NCI-H1092 treated with DMSO at 0.1 percent for 48 hours (cell line): ENCODE measurements around the gene PCK1.

Source experiments
- DNase-seq: peaks from one replicate; lab custom pipeline; 2025; lab: John Stamatoyannopoulos, UW

The PCK1 gene

GRCh38 chr20:57576617-57577550 is 16.0 kb downstream of the PCK1 start:
- DNase-seq, result no peak

DNA sequence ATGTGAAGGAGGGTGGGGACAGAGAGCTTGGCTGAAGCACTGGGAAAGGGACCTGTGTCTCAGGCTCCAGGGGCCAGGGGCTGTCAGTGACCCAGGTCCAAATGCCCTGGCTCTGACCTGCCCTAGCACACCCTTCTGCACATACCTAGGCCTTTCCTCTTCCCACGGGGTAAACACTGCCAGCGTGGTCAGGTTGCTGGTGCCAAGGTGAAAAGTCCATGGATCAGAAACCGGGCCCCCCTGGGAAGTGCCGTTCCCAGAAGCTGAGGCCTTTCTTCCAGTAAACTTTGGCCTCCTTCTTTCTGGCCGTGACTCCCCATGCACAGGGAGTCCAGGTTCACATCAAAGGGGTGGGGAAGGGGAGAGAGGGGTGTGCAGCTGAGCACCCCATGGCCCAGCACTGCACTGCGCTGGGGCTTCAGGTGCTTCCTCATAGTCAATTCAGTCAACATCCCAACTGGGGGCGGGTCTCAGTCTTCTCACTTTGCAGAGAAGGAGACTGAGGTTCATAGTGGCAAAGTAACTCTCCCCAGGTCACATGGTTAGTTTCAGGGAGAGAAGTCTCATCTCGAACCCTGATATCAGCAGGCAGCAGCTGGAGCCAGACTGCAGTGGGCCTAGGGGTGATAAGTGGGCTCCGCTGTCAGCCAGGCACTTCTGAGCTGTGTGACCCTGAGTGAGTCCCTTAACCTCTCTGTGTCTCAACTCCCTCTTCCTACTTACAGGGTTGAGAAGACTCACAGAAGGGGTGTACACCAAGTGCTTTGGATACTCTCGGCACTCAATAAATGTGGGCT is 17.0 kb downstream of the PCK1 start:
- no peak for DNase-seq

DNA sequence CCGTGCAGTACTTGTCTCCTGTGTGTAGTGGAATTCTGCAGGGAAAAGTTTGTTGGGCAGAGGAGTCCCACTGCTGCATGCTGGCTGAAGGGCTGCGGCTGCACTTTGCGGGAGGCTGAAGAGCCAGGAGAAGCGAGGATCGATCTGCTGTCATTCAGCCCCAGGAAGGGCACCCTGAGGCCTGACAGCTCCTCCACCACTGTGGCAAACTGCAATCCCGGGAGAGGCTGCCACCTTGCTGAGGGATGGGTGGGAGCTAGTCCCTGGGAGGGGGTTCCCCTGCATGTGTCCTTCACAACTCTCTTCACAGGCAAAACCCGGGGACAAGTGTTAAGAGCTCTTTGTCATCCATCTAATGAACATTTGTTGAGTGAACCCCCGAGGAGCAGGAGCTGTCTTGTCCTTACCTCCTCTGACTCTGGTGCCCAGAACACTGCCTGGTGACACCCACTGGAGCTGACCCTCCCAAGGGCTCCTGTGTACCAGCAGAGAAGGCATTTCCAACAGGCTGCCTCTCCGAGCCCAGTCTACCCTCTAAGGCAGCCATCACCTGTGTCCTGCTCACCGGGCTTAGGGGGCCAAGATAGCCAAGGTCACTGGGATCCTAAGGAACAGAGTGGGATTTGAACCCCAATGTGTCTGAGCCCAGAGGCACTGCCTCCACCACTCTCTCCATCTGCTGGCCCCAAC is 17.7 kb downstream of the PCK1 start:
- no peak for DNase-seq

- DNase-seq, result no peak
Measured at GRCh38 chr20:57579331-57579897, 18.5 kb downstream of the PCK1 start.

DNA sequence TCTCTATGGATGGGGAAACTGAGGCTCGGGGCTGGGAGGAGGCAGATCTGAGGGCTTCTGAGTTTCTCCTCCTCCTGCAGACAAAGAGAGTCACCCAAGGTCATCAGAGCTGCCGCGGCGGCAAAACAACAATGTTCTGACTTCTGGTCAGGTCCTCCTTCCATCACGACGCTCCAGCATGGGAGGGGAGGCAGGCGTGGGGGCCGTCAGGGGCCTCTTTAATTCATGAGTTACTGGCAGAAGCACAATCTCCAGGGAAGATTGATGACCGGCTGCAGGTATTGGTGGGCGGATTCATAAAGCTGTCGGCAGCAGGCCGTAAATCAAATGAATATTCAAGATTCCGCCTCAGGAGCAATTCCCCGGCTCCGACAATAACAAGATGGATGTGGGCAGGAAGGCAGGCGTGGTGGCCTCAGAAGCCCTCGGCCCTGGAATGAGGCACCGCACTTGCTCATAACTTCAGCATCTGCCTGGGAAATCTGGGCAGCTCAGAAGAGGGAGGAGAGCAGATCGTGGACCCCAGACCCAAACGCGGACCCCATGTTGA is 19.1 kb downstream of the PCK1 start:
- DNase-seq, result no peak

DNA sequence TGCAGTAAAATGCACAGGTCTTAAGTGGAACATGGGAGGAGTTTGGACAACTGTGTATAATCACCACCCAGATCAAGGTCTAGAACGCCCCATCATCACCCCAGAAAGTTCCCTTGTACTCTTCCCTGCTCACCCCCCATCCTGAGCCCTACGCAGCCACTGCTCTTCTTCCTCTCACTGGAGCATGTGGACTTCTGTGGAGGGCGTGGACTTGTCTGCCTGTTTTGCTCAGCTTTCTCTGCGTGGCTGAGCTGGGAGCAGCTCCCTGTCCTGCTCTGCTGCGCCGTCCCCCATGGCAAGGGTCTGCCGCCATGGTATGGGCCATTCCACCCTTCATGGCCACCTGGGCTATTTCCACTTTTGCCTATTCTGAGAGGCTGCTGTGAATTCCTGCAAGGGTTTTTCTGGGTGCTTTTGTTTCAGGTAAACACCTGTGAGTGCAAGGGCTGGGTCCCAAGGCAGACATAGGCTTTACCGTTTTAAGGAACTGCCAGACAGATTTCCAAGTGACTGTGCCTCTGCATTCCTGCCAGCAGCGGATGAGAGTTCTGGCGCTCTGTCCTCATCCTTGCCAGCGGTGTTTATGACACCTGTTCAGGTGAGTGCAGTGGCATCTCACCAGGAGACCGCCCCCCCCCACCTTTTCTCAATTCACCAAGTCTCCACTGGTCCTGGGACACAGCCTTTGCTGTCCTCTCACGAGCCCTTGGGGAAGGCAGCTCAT is 19.7 kb downstream of the PCK1 start:
- no peak for DNase-seq

DNA sequence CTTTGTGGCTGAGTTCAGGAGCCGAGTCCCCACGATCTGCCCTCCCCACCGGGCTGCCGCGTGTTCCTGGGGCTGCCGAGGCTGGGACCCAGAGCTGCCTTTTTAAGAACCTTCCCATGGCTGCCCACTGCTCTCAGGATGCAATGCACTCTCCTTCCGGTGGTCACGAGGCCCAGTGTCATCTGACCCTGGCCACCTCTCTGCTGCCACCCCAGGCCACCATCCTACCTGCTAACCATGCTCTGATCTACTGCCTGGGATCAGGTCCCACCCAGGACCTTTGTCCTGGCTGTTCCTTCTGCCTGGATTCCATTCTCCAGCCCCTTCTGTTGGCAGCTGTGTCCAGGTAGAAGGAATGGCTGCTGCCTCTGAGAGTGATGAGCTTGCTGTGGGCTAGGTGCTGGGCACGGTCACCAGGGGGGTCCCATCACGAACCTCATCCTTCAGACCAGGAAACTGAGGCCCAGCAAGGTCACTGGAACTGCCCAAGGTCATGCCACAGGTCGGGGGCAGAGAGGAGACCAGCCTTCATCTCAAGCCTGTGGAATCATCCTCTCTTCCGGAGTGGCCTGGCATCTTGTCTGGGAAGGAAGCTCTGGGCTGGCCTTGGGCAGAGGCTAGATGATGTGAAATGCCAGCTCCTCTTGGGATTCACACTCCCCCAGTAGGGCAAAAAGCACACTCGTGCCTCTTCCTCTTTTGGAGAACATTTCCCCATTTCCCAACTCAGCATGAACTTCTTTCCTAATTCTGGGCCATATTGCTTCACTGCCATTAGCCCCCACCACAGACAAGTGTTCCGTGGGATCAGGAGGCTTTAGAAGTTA is 20.5 kb downstream of the PCK1 start:
- no peak for DNase-seq

DNA sequence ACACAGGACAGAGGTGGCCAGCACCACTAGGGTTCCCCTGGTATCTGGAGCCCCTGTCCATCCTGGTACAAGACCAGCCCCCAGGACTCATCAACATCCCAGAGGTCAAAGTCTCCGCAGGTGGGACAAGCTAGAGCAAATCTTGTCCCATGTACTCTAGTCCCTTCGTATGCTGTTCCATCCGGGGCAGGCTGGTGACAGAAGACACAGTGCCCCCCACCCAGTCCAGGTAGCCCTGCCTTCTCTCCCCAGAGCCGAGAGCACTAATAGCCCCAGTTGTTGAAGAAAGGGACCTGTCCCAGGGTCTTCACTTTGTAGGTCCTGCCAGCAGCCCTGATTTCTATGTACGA is 21.1 kb downstream of the PCK1 start:
- DNase-seq, result no peak

DNA sequence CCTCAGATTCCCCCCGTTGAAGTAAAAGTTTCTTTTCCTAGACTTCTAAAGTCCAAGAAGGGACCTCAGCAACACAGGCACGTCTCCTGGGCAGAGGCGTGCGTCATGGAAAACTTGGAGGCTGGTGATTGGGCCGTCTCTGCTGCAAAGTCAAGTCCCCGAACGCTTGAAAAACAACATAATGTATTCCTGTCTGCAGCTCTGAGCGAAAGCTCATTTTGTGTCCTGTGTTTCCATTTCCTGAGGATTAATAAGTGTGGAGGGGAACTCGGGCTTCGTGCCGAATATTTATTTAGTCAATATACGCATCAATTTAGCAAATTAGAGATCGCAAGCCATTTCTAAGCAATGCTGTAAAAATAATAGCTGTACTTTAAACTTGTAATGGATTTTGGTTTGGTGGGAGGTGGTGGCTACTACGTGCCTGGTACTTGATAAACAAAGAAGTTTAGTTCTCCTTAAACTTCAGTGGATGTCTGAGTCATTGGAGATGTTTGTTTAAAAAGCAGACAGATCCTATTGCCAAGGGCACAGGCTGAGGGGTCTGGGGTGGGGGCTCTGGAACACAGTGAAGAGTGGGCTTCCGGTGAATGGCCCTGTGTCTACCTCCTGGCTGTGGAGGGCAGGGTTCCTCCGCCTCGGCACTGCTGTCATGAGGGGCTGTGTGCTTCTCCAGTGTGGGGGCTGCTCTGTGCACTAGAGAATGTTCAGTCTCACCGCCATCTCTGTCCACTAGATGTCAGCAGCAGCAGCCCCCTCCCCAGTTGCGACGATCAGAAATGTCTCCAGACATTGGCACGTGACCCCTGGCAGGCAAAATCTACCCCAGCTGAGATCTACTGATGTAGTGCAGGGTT is 21.8 kb downstream of the PCK1 start:
- no peak for DNase-seq

GRCh38 chr20:57583289-57584257 is 22.7 kb downstream of the PCK1 start:
- DNase-seq, result no peak

DNA sequence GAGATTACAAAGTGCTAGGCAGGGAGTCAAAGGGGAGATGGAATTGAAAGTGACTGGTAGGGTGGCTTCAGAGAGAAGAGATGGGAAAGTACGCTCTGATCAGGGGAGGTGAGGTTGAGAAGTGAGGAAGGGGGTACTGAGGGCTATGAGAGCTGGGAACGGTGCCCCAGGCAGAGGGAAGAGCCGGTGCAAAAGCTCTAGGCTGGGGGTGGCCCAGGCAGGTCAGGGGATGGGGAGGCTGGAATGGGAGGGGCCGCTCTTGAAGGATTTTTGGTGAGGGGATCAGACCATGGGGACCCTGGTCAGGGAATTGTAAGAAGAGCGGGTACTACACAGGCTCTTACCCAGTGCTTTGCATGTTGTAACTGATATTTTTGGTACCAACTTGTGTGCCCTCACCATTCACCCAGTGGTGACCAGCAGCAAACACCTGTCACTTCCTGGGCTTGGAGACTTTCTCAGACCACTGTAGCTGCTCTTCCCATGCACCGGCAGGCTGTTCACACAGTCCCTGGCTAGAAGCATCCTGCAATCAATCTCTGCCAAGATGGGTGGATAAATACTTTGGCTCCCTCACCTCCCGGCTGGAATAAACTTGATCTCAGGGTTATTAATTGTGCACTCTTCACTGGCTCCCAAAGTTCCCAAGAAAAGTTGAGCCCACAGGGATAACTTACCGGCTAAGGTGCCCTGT is 24.0 kb downstream of the PCK1 start:
- no peak for DNase-seq

DNA sequence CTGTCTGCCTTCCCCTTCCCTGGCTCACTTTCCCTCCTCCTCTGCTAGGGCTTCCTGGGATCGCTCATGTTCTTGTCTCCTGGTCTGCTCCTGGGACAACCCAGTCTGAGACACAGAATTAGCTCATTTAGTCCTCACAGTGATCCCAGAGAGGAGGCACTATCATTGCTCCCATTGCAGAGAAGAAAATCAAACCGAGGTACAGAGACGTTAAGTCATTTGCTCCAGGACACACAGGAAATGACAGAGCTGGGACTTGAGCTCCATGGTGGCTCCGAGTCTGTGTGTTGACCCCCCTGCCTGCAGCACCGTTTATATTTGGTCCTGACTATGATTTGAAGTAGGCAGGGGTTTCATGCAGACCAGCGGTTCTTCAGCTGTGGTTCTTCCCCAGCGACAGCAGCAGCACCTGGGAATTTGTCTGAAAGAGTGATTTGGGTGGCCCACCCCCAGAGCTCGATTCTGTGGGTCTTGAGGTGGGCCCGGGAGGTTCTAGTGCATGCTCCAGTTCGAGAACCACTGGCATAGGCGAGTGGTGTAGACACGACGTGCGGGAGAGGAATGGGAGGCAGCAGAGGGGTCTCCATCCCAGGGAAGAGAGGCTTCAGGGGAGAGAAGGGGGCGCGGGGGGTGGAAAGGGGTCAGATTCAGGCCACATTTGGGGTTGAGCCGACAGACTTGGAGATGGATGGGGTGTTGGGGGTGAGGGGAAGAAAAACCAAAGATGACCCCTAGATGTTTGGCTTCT is 24.7 kb downstream of the PCK1 start:
- DNase-seq, result no peak

DNA sequence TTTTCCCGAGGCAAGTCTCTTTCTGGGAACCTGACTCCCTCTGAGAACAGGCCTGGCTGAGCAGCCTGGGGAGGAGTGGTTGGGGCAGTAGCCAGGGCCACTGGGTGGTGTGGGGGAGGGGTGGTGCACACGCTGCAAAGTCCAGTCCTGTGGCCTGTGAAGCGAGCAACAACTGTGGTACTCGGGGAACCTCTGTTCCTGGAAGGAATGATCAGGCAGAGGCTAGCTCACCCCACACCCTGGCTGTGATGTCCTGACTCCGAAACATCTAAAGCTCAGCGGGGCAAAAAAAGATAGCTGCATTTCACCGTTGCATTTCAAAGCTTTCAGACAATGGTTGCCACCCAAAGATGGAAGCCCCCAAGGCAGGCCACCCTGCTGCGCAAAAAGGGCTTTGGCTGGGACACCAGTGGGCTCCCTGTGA is 25.5 kb downstream of the PCK1 start:
- no peak for DNase-seq

- no peak for DNase-seq
Measured at GRCh38 chr20:57586943-57587277, 26.0 kb downstream of the PCK1 start.

- no peak for DNase-seq
Measured at GRCh38 chr20:57587278-57587988, 26.5 kb downstream of the PCK1 start.

DNA sequence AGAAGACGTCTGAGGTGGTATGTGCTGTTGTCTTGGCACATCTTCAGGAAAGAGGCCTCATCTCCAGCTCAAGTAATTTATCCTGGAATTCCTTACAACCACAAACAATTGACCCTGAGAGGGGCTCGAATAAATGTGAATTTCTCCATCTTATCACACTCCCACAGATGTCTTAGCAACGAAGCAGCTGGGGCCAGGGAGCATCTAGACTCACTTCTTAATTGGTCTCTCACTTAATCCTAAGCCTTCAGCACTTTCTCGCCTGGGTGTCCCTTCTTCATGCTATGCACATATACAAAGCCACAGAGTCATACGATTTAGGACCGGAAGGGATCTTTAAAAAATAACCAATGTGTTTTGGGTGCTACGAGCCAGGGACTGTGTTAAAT is 27.1 kb downstream of the PCK1 start:
- no peak for DNase-seq
